ENCODE results near the gene MCU.

DNA sequence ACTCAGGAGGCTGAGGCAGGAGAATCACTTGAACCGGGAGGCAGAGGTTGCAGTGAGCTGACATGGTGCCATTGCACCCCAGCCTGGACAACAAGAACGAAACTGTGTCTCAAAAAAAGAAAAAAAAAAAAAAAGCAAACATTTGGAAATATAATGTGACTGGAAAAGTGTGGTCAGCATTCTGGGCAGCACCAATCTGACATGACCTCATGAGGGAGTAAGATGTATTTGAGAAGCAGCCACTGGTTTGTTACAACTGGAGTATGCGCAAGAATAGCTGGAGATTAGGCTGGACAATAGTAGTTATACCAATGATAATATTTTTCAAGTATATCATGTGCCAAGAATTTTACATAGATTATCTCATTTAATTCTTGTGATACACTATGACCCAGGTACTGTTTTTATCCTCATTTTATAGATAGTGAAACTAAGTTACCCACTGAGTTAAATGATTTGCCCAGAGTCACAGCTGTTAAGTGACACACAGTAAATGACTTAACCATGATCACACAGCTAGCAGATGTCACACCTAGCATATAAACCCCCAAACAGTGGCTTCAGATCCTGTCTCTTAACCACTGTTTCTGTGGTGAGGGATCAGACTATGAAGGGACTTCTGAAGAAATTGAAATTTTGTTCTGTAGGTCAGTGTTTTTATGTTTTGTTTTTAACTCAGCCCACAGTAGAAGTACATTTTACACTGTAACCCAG lies 11.1 kb downstream of the MCU start:
- no peak for TF ChIP-seq CTCF (IDR thresholded peaks at IDR 0.05; ENCODE audit: insufficient read depth, low read depth, low read length)
- no peak for TF ChIP-seq EZH2 (IDR thresholded peaks at IDR 0.05; ENCODE audit: insufficient read depth, low read length)
